ENCODE measurements around the gene TMEM132C. TPM values are rescaled to one million over a fixed set of nuclear protein-coding genes. Genes with fewer than 3 reads are reported as not detected.
"Not testable (repeated sequence)": the region's sequence is repeated elsewhere in the genome, so short reads cannot be mapped to it uniquely, and the experiment has no call there.

TMEM132C gene
- total and polyA plus RNA-seq, 3 donors from 2014 or later, result 2.9 to 5.5 (median 3.3) TPM

DNA sequence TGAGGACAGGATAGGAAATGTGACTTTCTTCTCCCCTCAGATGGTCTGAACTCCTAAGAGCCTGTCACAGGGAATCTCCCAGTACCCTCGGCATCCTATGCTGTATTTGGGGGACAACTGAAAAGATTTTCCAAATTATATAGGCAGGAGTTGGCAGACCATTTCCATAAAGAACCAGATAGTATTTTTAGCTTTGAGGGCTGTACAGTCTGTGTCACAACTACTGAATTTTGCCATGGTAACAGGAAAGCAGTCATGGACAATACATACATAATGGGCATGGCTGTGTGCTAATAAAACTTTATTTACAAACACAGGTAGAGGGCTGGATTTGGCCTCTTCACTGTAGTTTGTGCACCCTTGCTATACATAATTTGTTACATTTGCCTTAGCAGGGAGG lies 30.4 kb upstream of the TMEM132C start:
- intact Hi-C loops (cut with DNase I; ENCODE audit: low total_unique reads), result no loop called here
- no peak overlapping the region for H3K4me3 ChIP-seq
- no peaks in the 10 kb centered on the region for H3K9me3 ChIP-seq
- TF ChIP-seq, protein P1, sequence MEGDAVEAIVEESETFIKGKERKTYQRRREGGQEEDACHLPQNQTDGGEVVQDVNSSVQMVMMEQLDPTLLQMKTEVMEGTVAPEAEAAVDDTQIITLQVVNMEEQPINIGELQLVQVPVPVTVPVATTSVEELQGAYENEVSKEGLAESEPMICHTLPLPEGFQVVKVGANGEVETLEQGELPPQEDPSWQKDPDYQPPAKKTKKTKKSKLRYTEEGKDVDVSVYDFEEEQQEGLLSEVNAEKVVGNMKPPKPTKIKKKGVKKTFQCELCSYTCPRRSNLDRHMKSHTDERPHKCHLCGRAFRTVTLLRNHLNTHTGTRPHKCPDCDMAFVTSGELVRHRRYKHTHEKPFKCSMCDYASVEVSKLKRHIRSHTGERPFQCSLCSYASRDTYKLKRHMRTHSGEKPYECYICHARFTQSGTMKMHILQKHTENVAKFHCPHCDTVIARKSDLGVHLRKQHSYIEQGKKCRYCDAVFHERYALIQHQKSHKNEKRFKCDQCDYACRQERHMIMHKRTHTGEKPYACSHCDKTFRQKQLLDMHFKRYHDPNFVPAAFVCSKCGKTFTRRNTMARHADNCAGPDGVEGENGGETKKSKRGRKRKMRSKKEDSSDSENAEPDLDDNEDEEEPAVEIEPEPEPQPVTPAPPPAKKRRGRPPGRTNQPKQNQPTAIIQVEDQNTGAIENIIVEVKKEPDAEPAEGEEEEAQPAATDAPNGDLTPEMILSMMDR (IDR thresholded peaks at IDR 0.05), result no peak
- no peak for TF ChIP-seq POLR2A (IDR thresholded peaks at IDR 0.05)
- no peaks in the 10 kb centered on the region for H3K4me1 ChIP-seq
- no peaks in the 10 kb centered on the region for H3K27me3 ChIP-seq
- 73 to 81% methylated on average over 1 of the region's 1 CpG for WGBS, 2 donors
- H3K27ac ChIP-seq, result no peak overlapping the region
- no peaks in the 10 kb centered on the region for H3K36me3 ChIP-seq (ENCODE audit: low read depth, missing control alignments)
- DNase-seq, result no peak

DNA sequence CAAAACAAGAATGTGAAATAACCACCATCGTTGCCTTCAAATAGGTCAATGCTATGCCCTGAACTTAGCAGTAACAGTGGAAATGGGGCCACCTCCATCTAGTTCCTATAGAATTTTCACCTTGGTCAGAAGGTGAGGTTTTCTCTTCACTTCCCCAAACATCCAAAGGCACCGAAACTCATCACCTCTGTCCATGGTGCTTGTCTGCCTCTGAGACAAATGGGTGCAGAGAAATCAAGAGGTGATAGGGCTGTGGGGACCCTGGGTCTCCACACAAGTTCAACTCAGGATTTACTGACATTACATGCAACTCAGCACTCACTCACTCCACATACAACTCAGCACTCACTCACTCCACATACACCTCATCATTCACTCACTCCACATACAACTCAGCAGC lies 26.2 kb upstream of the TMEM132C start:
- Histone ChIP-seq H3K36me3 (ENCODE audit: low read depth, missing control alignments) (no peaks in the 10 kb centered on the region), H3K4me3 (no peak overlapping the region), H3K4me1 (no peaks in the 10 kb centered on the region), H3K27me3 (no peaks in the 10 kb centered on the region), H3K27ac (no peak overlapping the region), H3K9me3 (no peaks in the 10 kb centered on the region)
- 60 to 72% methylated on average over 2 of the region's 2 CpGs for WGBS, 2 donors
- intact Hi-C loops (cut with DNase I; ENCODE audit: low total_unique reads), result no loop called here
- no peak for DNase-seq
- TF ChIP-seq, protein P1 (IDR thresholded peaks at IDR 0.05), result no peak
- TF ChIP-seq POLR2A (IDR thresholded peaks at IDR 0.05), result no peak

DNA sequence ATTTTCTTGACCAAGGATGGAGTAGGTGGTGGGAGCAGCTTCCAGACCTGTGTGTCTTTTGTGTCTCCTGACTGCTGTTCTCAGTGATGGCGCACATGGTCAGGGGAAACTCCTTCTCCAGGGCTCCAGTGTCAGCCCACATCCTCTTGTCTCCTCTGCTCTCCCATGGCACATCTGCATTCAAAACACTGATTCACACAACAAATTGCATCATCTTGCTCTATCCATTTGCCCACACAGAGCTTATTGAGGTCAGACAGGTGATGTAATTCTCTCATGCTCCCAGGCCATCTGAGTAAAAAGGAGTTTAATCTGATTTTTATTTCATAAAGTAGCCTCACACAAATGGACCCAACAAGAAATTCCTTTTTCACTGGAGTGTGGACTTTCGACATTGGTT lies 21.8 kb upstream of the TMEM132C start:
- Histone ChIP-seq H3K27me3 (no peaks in the 10 kb centered on the region), H3K4me1 (no peaks in the 10 kb centered on the region), H3K9me3 (no peaks in the 10 kb centered on the region), H3K36me3 (ENCODE audit: low read depth, missing control alignments) (no peaks in the 10 kb centered on the region), H3K27ac (no peak overlapping the region), H3K4me3 (no peak overlapping the region)
- intact Hi-C loops (cut with DNase I; ENCODE audit: low total_unique reads), result no loop called here
- no peak for TF ChIP-seq POLR2A (IDR thresholded peaks at IDR 0.05)
- TF ChIP-seq, protein P1 (IDR thresholded peaks at IDR 0.05), result no peak
- 92 to 93% methylated on average over 2 of the region's 2 CpGs for WGBS, 2 donors
- DNase-seq, result no peak

DNA sequence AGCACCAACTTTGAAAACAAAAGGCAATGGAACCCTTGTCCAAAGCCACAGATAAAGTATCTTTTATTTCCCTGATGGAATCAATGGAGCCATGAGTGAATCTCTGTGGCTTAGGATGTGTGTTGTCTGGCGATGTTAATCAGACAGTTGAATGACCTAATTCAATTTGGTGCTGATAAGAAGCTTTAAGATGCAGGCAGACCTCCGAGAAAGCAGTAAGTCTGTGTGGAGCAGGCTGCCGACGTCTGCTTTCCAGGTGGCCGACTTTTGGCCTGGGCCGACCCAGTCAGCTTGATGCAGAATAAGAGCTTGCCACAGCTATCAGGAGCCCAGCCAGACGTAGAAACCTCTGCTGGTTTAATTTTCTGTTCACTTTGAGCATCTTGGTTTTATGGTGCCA lies 21.1 kb upstream of the TMEM132C start:
- intact Hi-C loops (cut with DNase I; ENCODE audit: low total_unique reads), result no loop called here
- Histone ChIP-seq H3K27ac (no peak overlapping the region), H3K4me3 (no peak overlapping the region), H3K36me3 (ENCODE audit: low read depth, missing control alignments) (no peaks in the 10 kb centered on the region), H3K27me3 (no peaks in the 10 kb centered on the region), H3K9me3 (no peaks in the 10 kb centered on the region), H3K4me1 (no peaks in the 10 kb centered on the region)
- TF ChIP-seq, protein P1 (IDR thresholded peaks at IDR 0.05), result no peak
- no peak for TF ChIP-seq POLR2A (IDR thresholded peaks at IDR 0.05)
- DNase-seq, result no peak
- WGBS, 2 donors, result 46 to 68% methylated on average over 7 of the region's 7 CpGs

DNA sequence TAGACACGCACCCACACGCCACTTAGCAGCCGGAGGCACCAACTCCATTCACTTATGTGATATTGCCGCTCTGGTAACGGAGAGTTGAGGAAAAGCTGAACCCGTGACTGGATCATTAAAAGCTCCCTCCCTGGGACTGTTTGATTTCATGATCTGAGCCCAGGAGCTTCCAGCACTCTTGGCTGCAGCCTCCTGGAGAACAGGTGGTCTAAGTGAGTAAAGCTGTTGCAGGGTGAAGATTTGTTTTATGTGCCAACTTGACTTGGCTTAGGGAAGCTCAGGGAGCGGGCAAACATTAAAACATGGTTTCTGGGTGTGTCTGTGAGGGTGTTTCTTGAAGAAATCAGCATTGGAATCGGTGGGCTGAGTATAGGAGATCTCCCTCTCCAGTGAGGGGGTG lies 16.9 kb upstream of the TMEM132C start:
- 63 to 64% methylated on average over 8 of the region's 8 CpGs for WGBS, 2 donors
- no peak overlapping the region for H3K27ac ChIP-seq
- TF ChIP-seq, protein P1 (IDR thresholded peaks at IDR 0.05), result no peak
- no peak for TF ChIP-seq POLR2A (IDR thresholded peaks at IDR 0.05)
- H3K36me3 ChIP-seq (ENCODE audit: low read depth, missing control alignments), result no peaks in the 10 kb centered on the region
- no peak for DNase-seq
- no peaks in the 10 kb centered on the region for H3K27me3 ChIP-seq
- intact Hi-C loops (cut with DNase I; ENCODE audit: low total_unique reads), result no loop called here
- no peaks in the 10 kb centered on the region for H3K9me3 ChIP-seq
- no peaks in the 10 kb centered on the region for H3K4me1 ChIP-seq
- H3K4me3 ChIP-seq, result no peak overlapping the region

DNA sequence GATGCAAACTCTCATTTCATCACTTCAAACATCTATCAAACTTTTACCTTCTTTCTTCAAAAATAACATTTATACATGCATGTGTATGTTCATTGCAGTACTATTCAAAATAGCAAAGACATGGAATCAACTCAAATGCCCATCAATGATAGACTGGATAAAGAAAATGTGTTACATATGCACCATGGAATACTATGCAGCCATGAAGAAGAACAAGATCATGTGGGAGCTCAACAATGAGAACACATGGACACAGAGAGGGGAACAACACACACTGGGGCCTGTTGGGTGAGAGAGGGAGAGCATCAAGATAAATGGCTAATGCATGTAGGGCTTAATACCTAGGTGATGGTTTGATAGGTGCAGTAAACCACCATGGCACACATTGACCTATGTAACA lies 13.1 kb upstream of the TMEM132C start:
- DNase-seq; H3K36me3 ChIP-seq (ENCODE audit: low read depth, missing control alignments); H3K9me3 ChIP-seq; H3K4me3 ChIP-seq; H3K27me3 ChIP-seq; intact Hi-C loops (cut with DNase I; ENCODE audit: low total_unique reads); H3K4me1 ChIP-seq; H3K27ac ChIP-seq: not testable (repeated sequence)
